Measurements from ENCODE around the gene FBXL22. TPM values are rescaled to one million over a fixed set of nuclear protein-coding genes. Genes with fewer than 3 reads are reported as not detected.

The FBXL22 gene
- 0.50 and 0.66 TPM in 2 replicates for total RNA-seq

GRCh38 chr15:63597038-63597790 is at the start of gene FBXL22:
TSS of gene FBXL22 (plus strand) at chr15:63597387. CDS start at chr15:63597393, 6 bp downstream.

Other genes starting within 250 kb of the FBXL22 start
- 76.0 and 93.6 TPM in 2 replicates for gene CA12, start 215.5 kb upstream of the FBXL22 start, total RNA-seq
- gene USP3, start 92.8 kb upstream of the FBXL22 start, total RNA-seq = 26.4 and 35.5 TPM in 2 replicates
- 86.6 and 90.2 TPM in 2 replicates for gene HERC1, start 236.6 kb downstream of the FBXL22 start, total RNA-seq